GM04503 (cell line): Measurements from ENCODE around the gene SOWAHA.

Experiments
- DNase-seq: peaks from one replicate; pipeline ENCODE4 v3.0.0-alpha.2; 2012; ENCODE audit warnings: low read depth

Gene SOWAHA

GRCh38 chr5:132807163-132807838 is 5.8 kb upstream of the SOWAHA start:
- no peak for DNase-seq

GRCh38 chr5:132808448-132808847 is 4.7 kb upstream of the SOWAHA start:
- DNase-seq, result no peak

GRCh38 chr5:132808866-132809265 is 4.2 kb upstream of the SOWAHA start:
- no peak for DNase-seq

- DNase-seq, result no peak
Measured at GRCh38 chr5:132810605-132811004, 2.5 kb upstream of the SOWAHA start.

GRCh38 chr5:132812123-132812765 is 858 bp upstream of the SOWAHA start:
- no peak for DNase-seq

GRCh38 chr5:132813599-132814502 is 749 bp downstream of the SOWAHA start:
- no peak for DNase-seq

GRCh38 chr5:132814503-132815294 is 1.6 kb downstream of the SOWAHA start:
- no peak for DNase-seq

GRCh38 chr5:132815454-132815853 is 2.4 kb downstream of the SOWAHA start:
- no peak for DNase-seq

GRCh38 chr5:132816083-132816482 is 3.0 kb downstream of the SOWAHA start:
- DNase-seq, result no peak

- no peak for DNase-seq
Measured at GRCh38 chr5:132816554-132816953, 3.5 kb downstream of the SOWAHA start.

- no peak for DNase-seq
Measured at GRCh38 chr5:132817011-132817410, 3.9 kb downstream of the SOWAHA start.

- no peak for DNase-seq
Measured at GRCh38 chr5:132819468-132819867, 6.4 kb downstream of the SOWAHA start.

- no peak for DNase-seq
Measured at GRCh38 chr5:132820162-132820754, 7.2 kb downstream of the SOWAHA start.

GRCh38 chr5:132821350-132821749 is 8.2 kb downstream of the SOWAHA start:
- DNase-seq, result no peak

- no peak for DNase-seq
Measured at GRCh38 chr5:132821791-132822190, 8.7 kb downstream of the SOWAHA start.

- DNase-seq, result no peak
Measured at GRCh38 chr5:132822650-132823480, 9.8 kb downstream of the SOWAHA start.

- DNase-seq, result no peak
Measured at GRCh38 chr5:132823481-132824050, 10.5 kb downstream of the SOWAHA start.

- no peak for DNase-seq
Measured at GRCh38 chr5:132824426-132824825, 11.3 kb downstream of the SOWAHA start.

- DNase-seq, result no peak
Measured at GRCh38 chr5:132825033-132825833, 12.1 kb downstream of the SOWAHA start.
